ENCODE data around the gene IPCEF1.
"Not testable (repeated sequence)": the region's sequence is repeated elsewhere in the genome, so short reads cannot be mapped to it uniquely, and the experiment has no call there.

IPCEF1 gene

GRCh38 chr6:154209555-154209954, 147.0 kb downstream of the IPCEF1 start:
- DNase-seq, result no peak

- DNase-seq, result no peak
Observed at GRCh38 chr6:154206996-154207395, 149.6 kb downstream of the IPCEF1 start.

GRCh38 chr6:154206141-154206540, 150.5 kb downstream of the IPCEF1 start:
- DNase-seq, result no peak

- DNase-seq, result no peak
Observed at GRCh38 chr6:154202958-154203357, 153.6 kb downstream of the IPCEF1 start.

- no peak for DNase-seq
Observed at GRCh38 chr6:154202339-154202738, 154.3 kb downstream of the IPCEF1 start.

GRCh38 chr6:154201688-154202087, 154.9 kb downstream of the IPCEF1 start:
- DNase-seq, result not testable (repeated sequence)

GRCh38 chr6:154197196-154197860, 159.3 kb downstream of the IPCEF1 start:
- no peak for DNase-seq

- DNase-seq, result no peak
Observed at GRCh38 chr6:154196333-154196885, 160.2 kb downstream of the IPCEF1 start.

GRCh38 chr6:154187714-154188113, 168.9 kb downstream of the IPCEF1 start:
- DNase-seq, result no peak

GRCh38 chr6:154187203-154187602, 169.4 kb downstream of the IPCEF1 start:
- no peak for DNase-seq

GRCh38 chr6:154179434-154179833, 177.2 kb downstream of the IPCEF1 start:
- no peak for DNase-seq

- not testable (repeated sequence) for DNase-seq
Observed at GRCh38 chr6:154172393-154172792, 184.2 kb downstream of the IPCEF1 start.

GRCh38 chr6:154170106-154170505, 186.5 kb downstream of the IPCEF1 start:
- no peak for DNase-seq

- DNase-seq, result no peak
Observed at GRCh38 chr6:154169193-154169847, 187.3 kb downstream of the IPCEF1 start.

- no peak for DNase-seq
Observed at GRCh38 chr6:154167126-154167525, 189.5 kb downstream of the IPCEF1 start.

- no peak for DNase-seq
Observed at GRCh38 chr6:154166140-154166539, 190.5 kb downstream of the IPCEF1 start.

GRCh38 chr6:154165478-154165877, 191.1 kb downstream of the IPCEF1 start:
- DNase-seq, result no peak

- no peak for DNase-seq
Observed at GRCh38 chr6:154164397-154164796, 192.2 kb downstream of the IPCEF1 start.

GRCh38 chr6:154161689-154162088, 194.9 kb downstream of the IPCEF1 start:
- DNase-seq, result no peak

GRCh38 chr6:154159126-154159525, 197.5 kb downstream of the IPCEF1 start:
- DNase-seq, result no peak

- no peak for DNase-seq
Observed at GRCh38 chr6:154157706-154158105, 198.9 kb downstream of the IPCEF1 start.

GRCh38 chr6:154157082-154157481, 199.5 kb downstream of the IPCEF1 start:
- no peak for DNase-seq

GRCh38 chr6:154156135-154156896, 200.3 kb downstream of the IPCEF1 start:
- DNase-seq, result peak; percentile 40

Measured in 8988T (cell line).